GM19452 (cell line): Measurements from ENCODE around the gene GPRIN2.

Source experiments
- ATAC-seq: cut with Tn5 transposase; IDR thresholded peaks from one replicate; pipeline ENCODE4 v1.9.1; 2021; ENCODE audit not compliant: unreplicated experiment

GPRIN2 gene

GRCh38 chr10:46550076-46550790, 6.2 kb downstream of the GPRIN2 start:
- ATAC-seq: no peak

GRCh38 chr10:46549171-46550075, 7.0 kb downstream of the GPRIN2 start:
- ATAC-seq: no peak

DNA sequence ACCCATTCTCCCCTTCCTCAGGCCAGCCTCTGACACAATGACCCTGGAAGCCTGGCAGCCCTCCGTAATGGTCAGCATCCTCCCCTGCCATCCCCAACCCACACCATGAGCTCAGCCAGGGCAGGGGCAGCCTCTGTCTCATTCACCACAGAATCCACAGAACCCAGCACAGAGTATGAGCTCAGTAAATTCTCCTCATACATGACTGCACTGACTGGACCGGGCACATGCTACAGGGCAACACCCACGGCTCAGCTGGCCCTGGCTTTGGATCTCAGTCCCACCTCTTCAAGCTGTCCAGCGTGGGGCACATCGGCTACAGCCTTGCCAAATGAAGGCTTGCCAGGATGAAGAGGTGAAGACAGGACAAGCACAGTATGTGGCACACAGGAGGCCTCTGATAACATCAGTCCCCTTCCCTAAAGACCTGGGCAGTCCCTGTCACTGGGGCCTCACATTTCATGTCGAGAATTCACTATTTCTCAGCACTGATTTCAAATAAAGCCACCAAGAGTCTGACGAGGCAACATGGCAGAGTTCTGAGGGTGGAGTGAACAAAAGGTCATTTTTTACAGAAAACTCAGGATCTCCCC, 7.9 kb downstream of the GPRIN2 start:
- no peak for ATAC-seq

DNA sequence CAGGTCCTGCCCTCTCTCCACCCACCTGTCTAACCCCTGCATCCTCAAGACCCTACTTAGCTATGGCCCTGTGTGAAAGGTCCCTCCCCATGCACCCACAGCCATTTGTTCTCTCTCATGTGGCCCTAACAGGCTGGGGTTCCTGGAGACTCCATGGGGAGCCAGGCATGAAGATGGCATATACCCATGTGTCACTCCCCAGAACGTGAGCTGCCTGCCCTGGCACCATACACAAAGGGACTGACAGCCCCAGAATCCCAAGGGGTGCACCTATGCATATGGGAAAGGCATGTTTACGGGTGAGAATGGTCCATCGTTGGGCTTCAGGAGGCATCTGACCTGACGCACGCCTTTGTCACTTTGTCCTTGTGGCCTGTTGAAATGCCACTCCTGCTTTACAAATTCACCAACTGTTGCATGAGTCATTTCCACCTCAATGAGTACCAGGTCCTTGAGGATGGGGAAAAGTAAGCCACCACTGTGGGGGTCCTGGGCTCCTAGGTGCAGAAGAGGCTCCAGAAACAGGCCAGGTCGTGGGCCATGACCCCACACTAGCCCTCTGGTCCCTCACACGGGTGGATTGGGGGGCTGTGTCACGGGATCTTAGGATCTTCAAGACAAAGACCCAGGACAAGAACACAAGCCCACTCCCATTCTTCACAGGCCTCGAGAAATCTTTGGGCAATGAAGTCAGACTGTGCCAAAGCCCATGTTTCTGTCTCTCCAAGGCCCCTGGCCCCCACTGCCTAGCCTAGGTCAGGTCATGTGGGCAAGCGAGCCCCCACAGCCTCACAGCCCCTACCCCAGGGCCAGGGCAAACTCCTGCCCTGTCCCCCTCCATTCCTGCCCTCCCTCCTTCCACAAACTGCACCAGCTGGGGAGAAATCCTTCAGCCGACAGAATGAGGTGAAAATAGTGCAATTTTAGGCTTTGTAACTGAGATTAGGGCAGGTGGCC, 8.6 kb downstream of the GPRIN2 start:
- no peak for ATAC-seq

GRCh38 chr10:46546591-46547540, 9.6 kb downstream of the GPRIN2 start:
- no peak for ATAC-seq

DNA sequence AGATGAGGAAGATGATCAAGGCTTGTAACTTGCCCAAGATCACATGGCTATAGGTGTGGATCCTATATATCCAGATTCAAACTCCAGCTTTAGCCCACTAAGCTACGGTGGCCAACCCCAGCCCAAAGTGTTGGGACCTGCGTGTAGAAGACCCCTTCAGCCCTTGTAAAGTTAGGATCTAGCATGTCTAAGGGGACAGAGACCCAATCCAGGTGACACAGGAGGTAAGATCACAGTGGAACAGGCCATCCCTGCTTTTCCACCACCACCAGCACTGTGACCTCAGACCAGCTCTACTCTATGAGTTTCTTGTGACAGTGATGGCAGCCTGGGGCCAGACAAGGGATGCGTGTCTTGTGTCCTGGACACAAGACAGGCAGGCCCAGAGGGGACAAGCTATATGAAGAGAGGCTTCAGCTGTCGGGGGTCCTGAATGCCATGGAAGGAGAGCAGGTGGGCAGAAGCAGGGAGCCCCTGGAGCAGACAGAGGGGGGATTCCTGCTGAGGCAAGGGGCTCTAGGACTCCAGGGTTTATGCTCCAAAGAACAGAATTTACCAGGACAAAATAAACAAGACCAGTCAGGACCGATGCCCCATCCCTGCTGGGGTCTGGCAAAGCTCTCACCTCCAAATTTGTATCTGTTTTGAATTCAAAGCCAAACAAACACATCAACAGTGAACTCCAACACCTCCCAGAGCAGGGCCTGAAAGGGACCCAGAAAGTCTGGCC, 10.4 kb downstream of the GPRIN2 start:
- ATAC-seq: no peak

GRCh38 chr10:46544989-46545791, 11.3 kb downstream of the GPRIN2 start:
- ATAC-seq: no peak

- no peak for ATAC-seq
Observed at GRCh38 chr10:46543466-46544377, 12.7 kb downstream of the GPRIN2 start.

- ATAC-seq: no peak
Observed at GRCh38 chr10:46542567-46543465, 13.6 kb downstream of the GPRIN2 start.

GRCh38 chr10:46541735-46542566, 14.5 kb downstream of the GPRIN2 start:
- ATAC-seq: no peak

DNA sequence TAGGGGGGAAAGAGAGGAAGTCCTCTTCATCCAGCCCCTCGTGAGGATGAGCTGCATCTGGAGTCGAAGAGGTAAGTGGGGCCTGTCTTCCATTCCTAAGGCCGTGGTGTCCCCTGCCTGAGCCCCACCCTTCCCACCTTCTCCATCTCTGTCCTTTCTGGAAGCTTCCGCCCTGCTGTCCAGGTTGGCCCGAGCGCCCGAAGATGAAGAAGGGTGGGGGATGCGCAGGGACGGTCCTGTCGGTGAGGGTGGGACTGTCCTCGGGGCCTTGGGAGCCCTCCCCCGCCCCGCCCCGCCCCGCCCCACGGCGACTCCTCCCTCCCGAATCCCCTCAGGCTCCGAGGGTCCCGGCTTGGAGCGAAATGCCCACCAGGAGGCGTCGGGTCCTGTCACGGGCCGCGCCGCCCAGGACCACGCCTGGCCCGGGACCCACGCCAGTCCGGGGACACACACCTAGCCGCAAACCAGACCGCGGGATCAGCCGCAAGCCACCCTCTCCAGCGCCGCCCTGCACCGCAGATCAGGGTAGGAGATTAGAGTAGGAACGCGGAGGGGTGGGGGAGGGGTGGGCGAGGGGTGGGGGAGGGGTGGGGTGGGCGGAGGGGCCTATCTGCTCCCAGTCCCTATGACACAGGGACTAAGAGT, 15.3 kb downstream of the GPRIN2 start:
- ATAC-seq: no peak

GRCh38 chr10:46540412-46541016, 15.9 kb downstream of the GPRIN2 start:
- ATAC-seq: no peak

DNA sequence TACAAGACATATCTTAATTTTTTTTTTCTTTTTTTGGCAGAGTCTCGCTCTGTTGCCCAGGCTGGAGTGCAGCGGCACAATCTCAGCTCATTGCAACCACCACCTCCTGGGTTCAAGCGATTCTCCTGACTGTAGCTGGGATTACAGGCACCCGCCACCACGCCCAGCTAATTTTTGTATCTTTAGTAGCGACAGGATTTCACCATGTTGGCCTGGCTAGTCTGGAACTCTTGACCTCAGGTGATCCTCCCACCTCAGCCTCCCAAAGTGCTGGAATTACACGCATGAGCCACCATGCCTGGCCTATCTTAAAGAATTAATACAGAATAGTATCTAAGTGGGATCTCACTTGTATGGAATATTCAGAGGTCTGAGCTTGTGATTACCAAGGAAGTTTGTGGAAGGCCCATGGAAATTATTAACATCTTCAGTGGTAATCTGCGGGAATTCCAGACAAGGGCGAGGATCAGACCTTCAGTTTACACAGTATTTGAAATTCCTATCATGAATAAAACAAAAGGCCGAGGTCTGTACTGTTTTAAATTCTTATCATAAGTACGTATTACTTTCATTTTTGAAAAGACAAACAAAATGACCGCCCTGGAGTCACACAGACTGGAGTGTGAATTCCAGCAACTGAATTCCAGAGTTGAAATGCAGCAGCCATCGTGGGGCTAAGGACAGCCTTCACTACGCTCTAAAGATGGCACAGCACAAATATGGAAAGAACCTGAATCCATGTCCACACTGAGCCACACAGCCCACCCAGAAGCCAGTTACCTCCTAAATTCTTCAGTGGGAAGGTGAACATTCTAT, 16.7 kb downstream of the GPRIN2 start:
- ATAC-seq: no peak
